B cell (primary cell): ENCODE measurements around the gene EMID1. TPM values are rescaled to one million over a fixed set of nuclear protein-coding genes. Genes with fewer than 3 reads are reported as not detected.

Experiments
- ATAC-seq: fragments of 200-7000 bp; cut with Tn5 transposase; one replicate; pipeline ENCODE4 v1.10.0; 2021; ENCODE audit warnings: low read depth, mild to moderate bottlenecking, moderate number of reproducible peaks, moderate library complexity
- CTCF ChIA-PET: fragments of 350-600 bp; sonication (Branson Sonifier 250); formaldehyde crosslinking; loops from one replicate; lab custom pipeline; 2021; ENCODE audit warnings: antibody characterized with exemption, inconsistent platforms; lab: Charles Lee
- POLR2A ChIA-PET: fragments of 350-600 bp; sonication (Branson Sonifier 250); formaldehyde crosslinking; loops from one replicate; lab custom pipeline; 2021; ENCODE audit warnings: antibody characterized with exemption; lab: Charles Lee
- DNase-seq: peaks from one replicate; pipeline ENCODE4 v3.0.0; 2013
- H2AFZ ChIP-seq: 2 replicates; pipeline ENCODE4 v1.6.1; 2012; ENCODE audit warnings: mild to moderate bottlenecking, low read depth, low read length; ENCODE audit not compliant: insufficient read depth, poor library complexity, severe bottlenecking
- H3K27ac ChIP-seq, 2 donors: 1 replicate in 1 of 2; 2 replicates in 1 of 2; pipeline ENCODE4 v1.5.1; 2012 to 2013; ENCODE audit warnings: low read length in 2 of 2, mild to moderate bottlenecking in 2 of 2, moderate library complexity in 1 of 2
- H3K27me3 ChIP-seq, 4 experiments: fragments of 200-600 bp in 1 of 4; sonication (generic) in 1 of 4; replicated peaks in 1 of 4; 1 replicate in 2 of 4; 2 replicates in 2 of 4; pipeline versions ENCODE4 v1.6.1 to v1.7.0; 2013 to 2016; ENCODE audit warnings: low read length in 3 of 4, mild to moderate bottlenecking in 2 of 4, mixed read lengths in 1 of 4, moderate library complexity in 1 of 4; ENCODE audit not compliant: insufficient read depth in 4 of 4, control insufficient read depth in 3 of 4; ENCODE audit errors: control extremely low read depth in 1 of 4
- H3K36me3 ChIP-seq, 2 experiments: replicated peaks in 1 of 2; 1 replicate in 1 of 2; 2 replicates in 1 of 2; pipeline versions ENCODE4 v1.6.1 to v1.7.1; 2013; ENCODE audit warnings: low read length in 1 of 2; ENCODE audit not compliant: insufficient read depth in 2 of 2, control insufficient read depth in 1 of 2; ENCODE audit errors: control extremely low read depth in 1 of 2, extremely low read depth in 1 of 2
- H3K4me1 ChIP-seq, 2 donors: fragments of 200-600 bp in 1 of 2; sonication (generic) in 1 of 2; 1 replicate in 1 of 2; 2 replicates in 1 of 2; pipeline versions ENCODE4 v1.5.1 to v1.6.1; 2013 to 2017; ENCODE audit warnings: low read length in 2 of 2; ENCODE audit not compliant: control insufficient read depth in 2 of 2, insufficient read depth in 2 of 2
- H3K4me2 ChIP-seq: replicated peaks from 2 replicates; pipeline ENCODE3; 2012; ENCODE audit warnings: mild to moderate bottlenecking, low read depth, low read length; ENCODE audit not compliant: poor library complexity, severe bottlenecking
- H3K4me3 ChIP-seq, 5 experiments: fragments of 200-600 bp in 1 of 5; sonication (generic) in 1 of 5; 1 replicate in 3 of 5; 2 replicates in 2 of 5; pipeline versions ENCODE4 v1.5.1 to v1.7.0; 2011 to 2016; ENCODE audit warnings: low read length in 4 of 5, mild to moderate bottlenecking in 4 of 5, low read depth in 2 of 5, control low read depth in 1 of 5, moderate library complexity in 1 of 5; ENCODE audit not compliant: insufficient read depth in 1 of 5; ENCODE audit errors: control extremely low read depth in 1 of 5, extremely low read depth in 1 of 5
- H3K79me2 ChIP-seq: fragments of 200-600 bp; sonication (generic); one replicate; pipeline ENCODE4 v1.6.0; 2016; ENCODE audit warnings: low read length; ENCODE audit not compliant: control insufficient read depth, insufficient read depth
- H3K9ac ChIP-seq: fragments of 200-600 bp; sonication (generic); 2 replicates; pipeline ENCODE4 v1.6.1; 2017; ENCODE audit warnings: mild to moderate bottlenecking, low read length, moderate library complexity
- H3K9me3 ChIP-seq, 3 donors: one replicate each; pipeline versions ENCODE4 v1.6.1 to v1.7.1; 2013; ENCODE audit warnings: low read length in 2 of 3; ENCODE audit not compliant: control insufficient read depth in 2 of 3, insufficient read depth in 1 of 3; ENCODE audit errors: control extremely low read depth in 1 of 3
- H4K20me1 ChIP-seq: 2 replicates; pipeline ENCODE4 v1.6.0; 2012; ENCODE audit warnings: mild to moderate bottlenecking, low read length; ENCODE audit not compliant: insufficient read depth, control insufficient read depth, poor library complexity, severe bottlenecking
- H3K27ac Mint-ChIP-seq: one replicate; pipeline ENCODE4 v1.8.0; 2021; ENCODE audit warnings: mixed read lengths
- H3K27me3 Mint-ChIP-seq: one replicate; pipeline ENCODE4 v1.8.0; 2021; ENCODE audit warnings: mixed read lengths
- H3K4me1 Mint-ChIP-seq: one replicate; pipeline ENCODE4 v1.8.0; 2021; ENCODE audit warnings: mixed read lengths
- H3K4me3 Mint-ChIP-seq: one replicate; pipeline ENCODE4 v1.8.0; 2021; ENCODE audit warnings: mixed read lengths
- H3K9me3 Mint-ChIP-seq: one replicate; pipeline ENCODE4 v1.8.0; 2022; ENCODE audit warnings: mixed read lengths; ENCODE audit not compliant: insufficient read depth
- CTCF ChIP-seq: fragments of 200-600 bp; IDR thresholded peaks from one replicate; pipeline ENCODE4 v1.8.0; 2022; ENCODE audit warnings: antibody characterized with exemption, mild to moderate bottlenecking
- EZH2 ChIP-seq: IDR thresholded peaks from 2 replicates; pipeline ENCODE4 v1.6.1; 2012; ENCODE audit warnings: borderline replicate concordance, low read depth, mild to moderate bottlenecking, moderate library complexity, low read length; ENCODE audit not compliant: insufficient read depth, poor library complexity, severe bottlenecking
- WGBS: methylation state at CpG from one replicate; pipeline ENCODE4 v1.1.5; 2013; ENCODE audit warnings: missing lambda C conversion rate; ENCODE audit not compliant: insufficient coverage; 5-methylcytosine and 5-hydroxymethylcytosine counted together
- intact Hi-C: fragments of 100-400 bp; cut with micrococcal nuclease; formaldehyde crosslinking; loops from one replicate; pipeline ENCODE4 v1.10.0; 2022
- polyA plus RNA-seq: library from polyadenylated mRNA; depleted of rRNA; stranded (reverse); fragments of >200 nt; gene quantifications from 2 replicates; pipeline ENCODE4 v1.2.3, GENCODE V29; 2012
- total RNA-seq, 2 donors: library from RNA; stranded (reverse); fragments of 120-200 nt in 1 of 2; gene quantifications; 1 replicate in 1 of 2; 2 replicates in 1 of 2; pipeline versions ENCODE4 v1.2.3 to v1.2.4, GENCODE V29; 2013 to 2022

The EMID1 gene
- total and polyA plus RNA-seq, 2 donors (not counting 1 experiment from before 2014, with no cell fraction given), result not detected

DNA sequence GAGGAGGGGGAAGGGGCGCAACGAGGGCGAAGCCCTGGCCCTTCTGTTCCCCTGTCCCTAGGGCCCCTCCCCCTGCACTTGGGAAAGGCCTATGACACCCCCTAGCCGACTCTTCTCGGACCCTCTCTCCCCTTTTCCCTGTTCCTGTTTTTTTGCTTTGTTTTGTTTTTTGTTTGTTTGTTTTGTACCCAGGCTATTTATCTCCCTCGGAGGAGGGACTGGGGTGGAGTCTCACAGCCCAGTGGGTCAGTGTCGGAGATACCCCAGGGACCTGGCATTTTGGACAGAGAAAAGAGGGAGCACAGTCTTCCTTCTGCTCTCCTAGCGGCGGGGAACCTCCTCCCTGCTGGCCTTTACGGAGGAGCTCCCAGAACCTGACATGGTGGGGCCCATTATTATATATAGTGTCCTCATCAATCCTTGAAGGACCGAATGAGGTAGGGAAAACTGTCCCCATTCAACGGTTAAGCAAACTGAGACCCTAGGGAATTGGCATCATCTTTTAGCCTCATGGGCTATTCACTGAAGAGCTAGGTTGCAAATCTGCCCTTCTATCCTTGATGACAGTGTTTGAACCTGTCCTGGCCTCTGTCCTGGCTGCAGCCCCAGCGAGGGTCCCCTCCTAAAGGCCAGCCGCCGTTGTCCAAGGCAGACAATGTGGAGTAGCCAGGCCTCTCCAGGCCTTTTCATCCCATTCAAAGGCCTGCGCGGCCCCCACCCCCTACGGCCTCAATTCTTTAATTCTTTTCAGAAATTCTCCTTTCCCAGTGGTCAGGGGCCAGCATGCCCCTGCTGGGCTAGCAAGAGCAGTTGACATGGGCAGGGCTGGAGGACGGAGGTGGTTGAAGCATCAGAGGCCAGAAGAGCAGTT, 911 bp downstream of the EMID1 start:
- TF ChIP-seq EZH2 (no peak), CTCF (no peak)
- Mint-ChIP-seq H3K4me3 (peak overlapping the region; percentile 76), H3K27ac (no peak overlapping the region), H3K4me1 (peaks cover 42% of the 10 kb centered on the region), H3K9me3 (no peaks in the 10 kb centered on the region), H3K27me3 (peaks cover 64% of the 10 kb centered on the region)
- ChIA-PET POLR2A (no interaction called here), CTCF (interaction anchor here (0.6 to 6.0 kb wide), 3 partner anchors 16 to 95 kb away, joined by 3 to 24 read pairs (median 4); no protein-coding TSS in a partner anchor)
- H3K9ac ChIP-seq, result no peak overlapping the region
- ATAC-seq, result no peak
- H3K4me2 ChIP-seq, result peak overlapping the region; percentile 72
- H3K79me2 ChIP-seq, result no peaks in the 10 kb centered on the region
- WGBS, result 41% methylated on average over 11 of the region's 19 CpGs
- H3K4me1 ChIP-seq, result peaks cover 37 to 44% of the 10 kb centered on the region in 2 donors
- intact Hi-C loops, result no loop called here
- H2AFZ ChIP-seq, result peak overlapping the region; percentile 42
- H3K9me3 ChIP-seq, result peaks cover 0 to 10% (median 0%) of the 10 kb centered on the region in 3 donors
- no peaks in the 10 kb centered on the region for H4K20me1 ChIP-seq
- H3K4me3 ChIP-seq, result peak overlapping the region in 3 of 5 experiments; percentile 18 to 46 (median 23)
- no peaks in the 10 kb centered on the region for H3K36me3 ChIP-seq
- no peak overlapping the region for H3K27ac ChIP-seq
- no peak for DNase-seq
- peaks cover 0 to 90% (median 27%) of the 10 kb centered on the region in 4 experiments for H3K27me3 ChIP-seq

GRCh38 chr22:29207243-29207550, 1.5 kb downstream of the EMID1 start:
- peaks cover 38% of the 10 kb centered on the region for H3K4me1 Mint-ChIP-seq
- DNase-seq (no peak), ATAC-seq (no peak)
- no peaks in the 10 kb centered on the region for H3K36me3 ChIP-seq
- H3K27me3 ChIP-seq, result peaks cover 0 to 84% (median 24%) of the 10 kb centered on the region in 4 experiments
- CTCF ChIA-PET, result no interaction called here
- no peak overlapping the region for H3K27ac Mint-ChIP-seq
- no peak for TF ChIP-seq EZH2
- no peak for TF ChIP-seq CTCF
- H3K4me3 Mint-ChIP-seq, result no peak overlapping the region
- POLR2A ChIA-PET, result no interaction called here
- H3K9ac ChIP-seq, result no peak overlapping the region
- H3K27me3 Mint-ChIP-seq, result peaks cover 59% of the 10 kb centered on the region
- intact Hi-C loops, result no loop called here
- H3K4me3 ChIP-seq, result no peak overlapping the region
- H3K4me2 ChIP-seq, result no peak overlapping the region
- no peak overlapping the region for H2AFZ ChIP-seq
- peaks cover 0 to 10% (median 0%) of the 10 kb centered on the region in 3 donors for H3K9me3 ChIP-seq
- WGBS, result 89% methylated on average over 5 of the region's 5 CpGs
- no peak overlapping the region for H3K27ac ChIP-seq
- no peaks in the 10 kb centered on the region for H4K20me1 ChIP-seq
- H3K9me3 Mint-ChIP-seq, result no peaks in the 10 kb centered on the region
- H3K4me1 ChIP-seq, result peaks cover 31 to 39% of the 10 kb centered on the region in 2 donors
- no peaks in the 10 kb centered on the region for H3K79me2 ChIP-seq
